Measurements from ENCODE around the gene TLL2. TPM values are rescaled to one million over a fixed set of nuclear protein-coding genes. Genes with fewer than 3 reads are reported as not detected.

Gene TLL2
- total RNA-seq, 1 donor from 2014 or later = 1.9 TPM

- no peaks in the 10 kb centered on the region for H3K9me3 Mint-ChIP-seq (ENCODE audit: low read depth)
- no peak for DNase-seq (ENCODE audit: low spot score)
- peaks cover 15% of the 10 kb centered on the region for H3K27me3 Mint-ChIP-seq (ENCODE audit: low read depth)
- H3K4me3 Mint-ChIP-seq (ENCODE audit: unreplicated experiment) = no peak overlapping the region
- no peaks in the 10 kb centered on the region for H3K36me3 Mint-ChIP-seq (ENCODE audit: low read depth)
- H3K4me1 Mint-ChIP-seq (ENCODE audit: low read depth) = no peaks in the 10 kb centered on the region
- H3K27ac Mint-ChIP-seq (ENCODE audit: unreplicated experiment) = no peak overlapping the region
- TF ChIP-seq CTCF (IDR thresholded peaks at IDR 0.05) = no peak
Observed at GRCh38 chr10:96453856-96454583, 59.7 kb downstream of the TLL2 start.

GRCh38 chr10:96452494-96453153 is 61.1 kb downstream of the TLL2 start:
- Mint-ChIP-seq H3K4me1 (ENCODE audit: low read depth) (peaks cover 5% of the 10 kb centered on the region), H3K27ac (ENCODE audit: unreplicated experiment) (no peak overlapping the region)
- no peak for DNase-seq (ENCODE audit: low spot score)

GRCh38 chr10:96450529-96451207 is 63.1 kb downstream of the TLL2 start:
- H3K4me3 Mint-ChIP-seq (ENCODE audit: unreplicated experiment) = no peak overlapping the region
- peaks cover 10% of the 10 kb centered on the region for H3K4me1 Mint-ChIP-seq (ENCODE audit: low read depth)
- H3K27me3 Mint-ChIP-seq (ENCODE audit: low read depth) = peaks cover 9% of the 10 kb centered on the region
- DNase-seq (ENCODE audit: low spot score) = no peak
- no peaks in the 10 kb centered on the region for H3K36me3 Mint-ChIP-seq (ENCODE audit: low read depth)
- no peak overlapping the region for H3K27ac Mint-ChIP-seq (ENCODE audit: unreplicated experiment)
- TF ChIP-seq CTCF (IDR thresholded peaks at IDR 0.05) = no peak
- no peaks in the 10 kb centered on the region for H3K9me3 Mint-ChIP-seq (ENCODE audit: low read depth)

More at GRCh38 chr10:96452494-96453153, 61.1 kb downstream of the TLL2 start:
- Mint-ChIP-seq H3K27me3 (ENCODE audit: low read depth) (peaks cover 12% of the 10 kb centered on the region), H3K4me3 (ENCODE audit: unreplicated experiment) (no peak overlapping the region), H3K9me3 (ENCODE audit: low read depth) (no peaks in the 10 kb centered on the region), H3K36me3 (ENCODE audit: low read depth) (no peaks in the 10 kb centered on the region)
- TF ChIP-seq CTCF (IDR thresholded peaks at IDR 0.05) = no peak

GRCh38 chr10:96448558-96448957 is 65.2 kb downstream of the TLL2 start:
- no peak overlapping the region for H3K27ac Mint-ChIP-seq (ENCODE audit: unreplicated experiment)
- no peaks in the 10 kb centered on the region for H3K9me3 Mint-ChIP-seq (ENCODE audit: low read depth)

More at GRCh38 chr10:96448558-96448957, 65.2 kb downstream of the TLL2 start:
- Mint-ChIP-seq H3K27me3 (ENCODE audit: low read depth) (peaks cover 9% of the 10 kb centered on the region), H3K4me1 (ENCODE audit: low read depth) (peaks cover 16% of the 10 kb centered on the region), H3K4me3 (ENCODE audit: unreplicated experiment) (no peak overlapping the region), H3K36me3 (ENCODE audit: low read depth) (no peaks in the 10 kb centered on the region)
- DNase-seq (ENCODE audit: low spot score) = no peak
- TF ChIP-seq CTCF (IDR thresholded peaks at IDR 0.05) = no peak
